NCI-H146 treated with DMSO at 0.1 percent for 48 hours (cell line): Measurements from ENCODE around the gene SLIT1.

Experiments
- DNase-seq: peaks from one replicate; lab custom pipeline; 2025; ENCODE audit not compliant: unreplicated experiment; lab: John Stamatoyannopoulos, UW

Gene SLIT1

GRCh38 chr10:97174276-97174775 is 11.4 kb downstream of the SLIT1 start:
- no peak for DNase-seq

GRCh38 chr10:97173036-97173435 is 12.7 kb downstream of the SLIT1 start:
- DNase-seq = no peak

- no peak for DNase-seq
These were observed 14.8 kb downstream of the SLIT1 start for GRCh38 chr10:97171001-97171400.

DNA sequence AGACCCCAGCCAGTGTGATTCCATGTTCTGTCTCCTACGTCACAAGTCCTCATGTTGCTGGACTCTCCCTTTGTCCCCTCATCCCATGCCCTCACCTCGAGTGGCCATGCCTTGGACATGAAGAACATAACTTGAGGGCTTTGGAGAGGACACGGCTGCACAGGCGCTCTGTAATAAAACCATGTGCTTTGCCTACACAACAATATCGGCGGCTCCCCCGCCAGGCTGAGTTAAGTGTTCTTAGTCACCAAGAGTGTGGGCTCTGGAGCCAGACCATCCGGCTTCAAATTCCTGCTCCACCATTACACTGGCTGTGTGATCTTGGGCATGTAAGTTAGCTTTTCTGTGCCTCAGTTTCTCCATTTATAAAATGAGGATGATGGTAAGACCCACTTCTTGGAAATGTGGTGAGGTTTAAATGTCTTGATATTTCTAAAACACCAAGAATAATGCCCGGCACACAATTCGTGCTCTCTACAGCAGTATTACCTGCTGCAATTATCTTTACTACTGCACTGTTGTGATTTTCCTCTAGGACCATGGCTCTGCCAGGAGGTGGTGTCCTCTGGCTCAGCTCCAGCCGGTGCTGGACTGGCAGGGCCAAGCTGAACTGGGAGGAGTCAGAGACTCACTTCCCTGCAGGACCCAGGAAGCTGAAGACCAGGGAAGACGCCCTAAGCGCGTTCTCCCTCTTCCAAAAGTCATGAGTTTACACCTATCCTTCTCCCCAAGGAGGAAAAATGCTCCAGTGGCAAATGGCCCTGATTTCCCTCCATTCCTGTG is 15.7 kb downstream of the SLIT1 start:
- DNase-seq = no peak

- no peak for DNase-seq
These were observed 16.7 kb downstream of the SLIT1 start for GRCh38 chr10:97169063-97169462.

GRCh38 chr10:97168645-97169044 is 17.1 kb downstream of the SLIT1 start:
- no peak for DNase-seq

- DNase-seq = no peak
These were observed 20.3 kb downstream of the SLIT1 start for GRCh38 chr10:97165499-97165898.

DNA sequence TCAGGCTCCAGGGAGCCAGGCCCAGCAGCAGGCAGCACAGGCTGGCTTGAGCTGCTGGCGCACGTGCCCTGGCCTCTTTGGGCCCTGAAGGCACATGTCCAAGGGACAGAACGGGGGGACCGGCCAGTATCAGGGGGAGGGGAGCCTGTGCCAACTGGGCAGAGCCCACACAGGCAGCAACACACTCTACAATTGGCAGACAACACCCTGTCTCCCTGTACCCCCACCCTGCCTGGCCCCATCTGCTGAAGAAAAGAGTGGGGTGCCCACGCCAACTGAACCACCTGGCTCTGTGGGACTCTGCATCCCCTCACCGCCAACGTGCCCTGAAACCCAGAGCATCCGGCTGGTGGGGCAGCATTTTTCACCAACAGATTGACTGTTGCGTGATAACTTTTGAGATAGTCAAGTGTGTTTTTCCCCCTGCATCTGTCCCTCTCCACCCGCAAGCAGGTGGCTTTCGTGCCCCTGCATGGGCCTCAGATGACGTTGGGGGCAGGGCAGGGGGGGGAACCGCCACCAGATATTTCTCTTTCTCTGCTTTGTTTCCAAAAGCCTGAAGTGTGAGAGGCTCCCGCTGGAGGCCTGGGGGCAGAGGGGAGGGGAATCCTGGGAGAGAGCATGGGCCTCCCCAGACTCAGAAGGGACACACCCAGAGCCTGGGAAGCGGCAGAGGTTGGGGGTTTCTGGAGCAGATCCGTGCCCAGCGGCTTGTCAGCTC is 21.8 kb downstream of the SLIT1 start:
- no peak for DNase-seq

DNA sequence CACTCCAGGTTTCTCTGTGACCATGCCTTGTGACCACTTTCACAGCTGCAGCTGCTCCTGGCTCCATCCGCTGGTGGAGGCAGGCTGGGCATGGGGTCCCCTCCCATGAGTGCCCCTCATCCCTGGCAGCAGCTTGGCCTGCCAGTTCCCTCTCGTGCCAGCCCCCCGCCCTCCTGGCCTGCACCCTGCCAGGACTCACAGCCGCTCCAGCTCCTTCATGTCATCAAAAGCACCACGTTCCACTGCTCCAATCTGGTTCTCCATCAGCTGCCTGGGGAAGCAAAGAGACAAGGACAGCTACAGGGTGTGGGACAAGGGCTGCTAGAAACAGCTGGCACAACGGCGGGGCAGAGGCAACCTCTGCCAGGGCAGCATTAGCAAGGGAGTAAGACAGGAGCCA is 22.6 kb downstream of the SLIT1 start:
- no peak for DNase-seq

- DNase-seq = no peak
These were observed 26.0 kb downstream of the SLIT1 start for GRCh38 chr10:97159646-97160305.

GRCh38 chr10:97157578-97158095 is 28.1 kb downstream of the SLIT1 start:
- no peak for DNase-seq

GRCh38 chr10:97154781-97155180 is 31.0 kb downstream of the SLIT1 start:
- DNase-seq = no peak

DNA sequence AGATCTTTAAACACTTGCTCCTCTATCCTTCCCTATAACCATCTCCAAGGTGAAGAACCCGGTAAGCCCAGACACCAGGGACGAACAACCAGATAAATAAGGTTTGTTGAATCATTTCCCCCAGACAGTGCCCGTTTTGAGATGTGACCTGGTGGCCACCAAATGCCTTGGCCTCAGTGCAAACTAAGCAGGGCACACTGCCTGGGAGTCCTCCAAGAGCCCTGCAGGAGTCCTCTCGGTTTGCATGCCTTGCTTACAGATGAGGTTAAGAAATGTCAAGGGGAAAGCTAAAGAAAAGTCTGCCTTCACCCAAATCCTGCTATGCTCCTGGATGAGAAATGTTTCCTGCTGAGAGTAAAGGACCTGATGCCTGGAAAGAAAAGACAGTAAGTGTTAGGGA is 31.6 kb downstream of the SLIT1 start:
- DNase-seq = no peak

- no peak for DNase-seq
These were observed 32.4 kb downstream of the SLIT1 start for GRCh38 chr10:97153270-97153850.

DNA sequence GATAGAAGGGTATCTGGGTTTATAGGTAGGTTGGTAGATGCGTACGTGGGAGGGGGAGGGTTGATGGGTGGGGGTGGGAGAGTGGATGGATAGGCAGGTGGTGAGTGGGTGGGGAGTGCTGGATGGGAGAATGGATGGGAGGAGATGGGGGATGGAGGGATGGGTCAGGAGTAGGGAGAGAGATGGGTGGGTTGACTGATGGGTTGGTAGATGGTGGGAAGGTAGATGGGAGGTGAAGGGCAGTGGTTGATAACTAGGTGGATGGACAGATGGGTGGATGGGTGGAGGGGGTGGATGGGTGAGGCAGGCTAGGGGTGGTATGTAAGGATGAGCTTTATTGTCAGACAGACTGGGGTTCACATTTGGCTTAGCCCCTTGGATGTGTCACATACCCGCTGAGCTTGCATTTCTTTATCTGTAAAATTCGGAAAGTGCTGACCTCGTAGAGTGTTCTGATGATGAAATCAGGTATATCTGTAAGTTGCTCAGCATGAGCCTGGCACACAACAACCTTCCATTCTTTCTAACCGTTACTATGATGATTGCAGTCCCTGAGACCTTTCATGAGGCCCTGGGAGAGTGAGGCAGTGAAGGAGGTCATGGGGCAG is 34.3 kb downstream of the SLIT1 start:
- DNase-seq = no peak

- no peak for DNase-seq
These were observed 35.1 kb downstream of the SLIT1 start for GRCh38 chr10:97150616-97151015.

- no peak for DNase-seq
These were observed 35.7 kb downstream of the SLIT1 start for GRCh38 chr10:97150013-97150595.

DNA sequence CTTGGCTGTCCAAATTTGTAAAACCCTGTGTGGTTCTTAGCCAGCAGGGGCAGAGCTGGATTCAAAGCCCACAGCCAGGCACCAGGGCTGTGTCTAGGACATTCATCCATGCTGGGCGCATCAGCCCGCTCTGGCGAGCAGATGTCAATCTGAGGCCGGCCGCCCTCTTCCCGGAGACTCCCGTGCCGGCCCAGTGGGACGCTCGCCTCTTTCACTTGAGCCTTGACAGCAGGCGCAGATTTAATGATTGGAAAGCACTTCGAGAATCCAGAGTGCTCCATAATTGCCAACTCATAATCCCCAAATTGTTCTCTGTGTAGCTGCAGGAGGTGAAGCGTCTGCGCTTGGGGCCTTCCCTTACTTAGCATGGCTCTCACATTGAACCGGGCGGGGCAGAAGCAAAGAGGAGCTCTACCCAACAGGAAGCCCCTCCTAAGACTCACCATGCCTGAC is 36.7 kb downstream of the SLIT1 start:
- DNase-seq = no peak

DNA sequence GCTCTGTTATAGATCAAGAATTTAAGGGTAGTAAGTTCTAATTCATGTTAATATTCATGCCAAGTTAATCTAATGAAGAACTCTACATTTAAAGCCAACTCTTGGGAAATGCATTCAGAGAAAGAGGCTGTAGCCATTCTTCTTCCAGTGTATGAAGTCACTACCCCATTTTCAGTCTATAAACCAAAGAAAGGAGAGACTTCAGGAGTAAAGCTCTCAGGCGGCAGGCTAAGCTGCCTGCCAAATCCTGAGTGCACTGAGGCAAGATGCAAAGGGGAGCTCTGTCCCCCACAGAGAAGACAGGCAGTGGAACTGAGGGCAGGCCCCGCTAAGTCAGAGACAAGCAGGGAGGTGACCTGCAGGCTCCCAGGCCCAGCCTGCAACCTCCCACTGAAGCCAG is 41.5 kb downstream of the SLIT1 start:
- DNase-seq = no peak

DNA sequence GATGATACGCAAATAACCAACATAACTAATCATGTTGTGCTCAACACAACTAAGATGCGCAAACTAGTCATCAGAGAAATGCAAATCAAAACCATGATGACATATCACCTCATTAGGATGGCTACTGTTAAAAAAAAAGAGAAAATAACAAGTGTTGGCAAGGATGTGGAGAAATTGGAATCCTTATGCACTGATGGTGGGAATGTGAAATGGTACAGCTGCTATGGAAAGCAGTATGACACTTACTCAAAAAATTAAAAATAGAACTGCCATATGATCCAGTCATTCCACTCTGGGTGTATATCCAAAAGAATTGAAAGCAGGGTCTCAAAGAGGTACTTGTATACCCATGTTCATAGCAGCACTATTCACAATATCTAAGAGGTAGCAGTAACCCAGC is 42.9 kb downstream of the SLIT1 start:
- DNase-seq = no peak
